Measurements from ENCODE around the gene COPZ1.
A peak's percentile ranks its signal among the peaks of the same experiment; 100 is the strongest.

The COPZ1 gene

GRCh38 chr12:54379398-54380201 is 54.7 kb downstream of the COPZ1 start:
- peak; percentile 92 for DNase-seq (ENCODE audit: low spot score)

GRCh38 chr12:54381136-54381535 is 56.2 kb downstream of the COPZ1 start:
- DNase-seq (ENCODE audit: low spot score): no peak

- DNase-seq (ENCODE audit: low spot score): peak; percentile 91
These were observed 58.2 kb downstream of the COPZ1 start for GRCh38 chr12:54383041-54383609.

GRCh38 chr12:54384591-54385041 is 59.7 kb downstream of the COPZ1 start, which contains the start of gene ZNF385A:
ZNF385A (minus strand) TSS chr12:54384733; CDS start chr12:54384514, 219 bp downstream.
- DNase-seq (ENCODE audit: low spot score): no peak

- no peak for DNase-seq (ENCODE audit: low spot score)
These were observed 60.5 kb downstream of the COPZ1 start for GRCh38 chr12:54385251-54385914.

GRCh38 chr12:54386403-54387113 is 61.6 kb downstream of the COPZ1 start:
- DNase-seq (ENCODE audit: low spot score): no peak

GRCh38 chr12:54387114-54387467 is 62.2 kb downstream of the COPZ1 start:
- DNase-seq (ENCODE audit: low spot score): no peak

- no peak for DNase-seq (ENCODE audit: low spot score)
These were observed 63.6 kb downstream of the COPZ1 start for GRCh38 chr12:54388237-54389133.

- no peak for DNase-seq (ENCODE audit: low spot score)
These were observed 64.2 kb downstream of the COPZ1 start for GRCh38 chr12:54389134-54389508.

GRCh38 chr12:54389607-54390175 is 64.8 kb downstream of the COPZ1 start:
- no peak for DNase-seq (ENCODE audit: low spot score)

GRCh38 chr12:54390176-54390667 is 65.3 kb downstream of the COPZ1 start:
- DNase-seq (ENCODE audit: low spot score): no peak

- DNase-seq (ENCODE audit: low spot score): no peak
These were observed 66.0 kb downstream of the COPZ1 start for GRCh38 chr12:54390668-54391551.

GRCh38 chr12:54392485-54393206 is 67.7 kb downstream of the COPZ1 start:
- DNase-seq (ENCODE audit: low spot score): no peak

- no peak for DNase-seq (ENCODE audit: low spot score)
These were observed 68.3 kb downstream of the COPZ1 start for GRCh38 chr12:54393207-54393609.

GRCh38 chr12:54393743-54394142 is 68.8 kb downstream of the COPZ1 start:
- DNase-seq (ENCODE audit: low spot score): no peak

- DNase-seq (ENCODE audit: low spot score): peak; percentile 58
These were observed 69.4 kb downstream of the COPZ1 start for GRCh38 chr12:54394281-54394719.

GRCh38 chr12:54394986-54395385 is 70.1 kb downstream of the COPZ1 start:
- no peak for DNase-seq (ENCODE audit: low spot score)

- no peak for DNase-seq (ENCODE audit: low spot score)
These were observed 70.6 kb downstream of the COPZ1 start for GRCh38 chr12:54395545-54395944.

GRCh38 chr12:54397157-54397556 is 72.2 kb downstream of the COPZ1 start:
- no peak for DNase-seq (ENCODE audit: low spot score)

All from AG08396 (cell line).